Stimulated activated CD4-positive, alpha-beta T cell treated with anti-CD3 and anti-CD28 coated beads, Interleukin-1b, Interleukin-23, amount 100 ng/mL, for 48 hours (primary cell): ENCODE results near the gene NUDCD3.
"Not testable (repeated sequence)": the region's sequence is repeated elsewhere in the genome, so short reads cannot be mapped to it uniquely, and the experiment has no call there.

ENCODE experiments used
- DNase-seq: peaks from one replicate; pipeline ENCODE4 v3.0.0-alpha.2; 2020

The NUDCD3 gene

GRCh38 chr7:44515590-44516268, 25.3 kb upstream of the NUDCD3 start:
- DNase-seq, result no peak

- DNase-seq, result no peak
Measured at GRCh38 chr7:44512736-44513135, 22.3 kb upstream of the NUDCD3 start.

- DNase-seq, result no peak
Measured at GRCh38 chr7:44511863-44512468, 21.5 kb upstream of the NUDCD3 start.

- DNase-seq, result no peak
Measured at GRCh38 chr7:44511236-44511635, 20.8 kb upstream of the NUDCD3 start.

- peak; percentile 29 for DNase-seq
Measured at GRCh38 chr7:44508328-44509030, 18.0 kb upstream of the NUDCD3 start.

- not testable (repeated sequence) for DNase-seq
Measured at GRCh38 chr7:44506592-44507288, 16.3 kb upstream of the NUDCD3 start.

- peak; percentile 16 for DNase-seq
Measured at GRCh38 chr7:44505595-44505994, 15.1 kb upstream of the NUDCD3 start.

- no peak for DNase-seq
Measured at GRCh38 chr7:44498230-44498954, 7.9 kb upstream of the NUDCD3 start.

GRCh38 chr7:44497155-44498027, 6.9 kb upstream of the NUDCD3 start:
- no peak for DNase-seq

GRCh38 chr7:44496385-44496784, 5.9 kb upstream of the NUDCD3 start:
- no peak for DNase-seq

- DNase-seq, result no peak
Measured at GRCh38 chr7:44494960-44495359, 4.5 kb upstream of the NUDCD3 start.

GRCh38 chr7:44491229-44491628, 771 bp upstream of the NUDCD3 start:
- no peak for DNase-seq

GRCh38 chr7:44489955-44490350, 505 bp downstream of the NUDCD3 start:
- DNase-seq, result peak; percentile 37

GRCh38 chr7:44488955-44489354, 1.5 kb downstream of the NUDCD3 start:
- no peak for DNase-seq

- no peak for DNase-seq
Measured at GRCh38 chr7:44486693-44487092, 3.8 kb downstream of the NUDCD3 start.

- DNase-seq, result no peak
Measured at GRCh38 chr7:44486001-44486400, 4.5 kb downstream of the NUDCD3 start.

- DNase-seq, result no peak
Measured at GRCh38 chr7:44484482-44485313, 5.8 kb downstream of the NUDCD3 start.

- no peak for DNase-seq
Measured at GRCh38 chr7:44482502-44483485, 7.7 kb downstream of the NUDCD3 start.

GRCh38 chr7:44477938-44478337, 12.5 kb downstream of the NUDCD3 start:
- no peak for DNase-seq
